Measurements from ENCODE around the gene CAP2. TPM values are rescaled to one million over a fixed set of nuclear protein-coding genes. Genes with fewer than 3 reads are reported as not detected.

CAP2 gene
- total RNA-seq, 4 donors from 2014 or later, result 3.5 to 8.9 (median 4.5) TPM

GRCh38 chr6:17504005-17504404 lies 110.6 kb downstream of the CAP2 start:
- TF ChIP-seq CTCF (IDR thresholded peaks at IDR 0.05), result no peak
- ATAC-seq (ENCODE audit: low FRiP score), result no peak
- DNase-seq (ENCODE audit: low spot score), result no peak

GRCh38 chr6:17505062-17505476 lies 111.7 kb downstream of the CAP2 start:
- ATAC-seq (ENCODE audit: low FRiP score) (no peak), DNase-seq (ENCODE audit: low spot score) (no peak)
- no peak for TF ChIP-seq CTCF (IDR thresholded peaks at IDR 0.05)

- no peak for TF ChIP-seq CTCF (IDR thresholded peaks at IDR 0.05)
- ATAC-seq (ENCODE audit: low FRiP score) (no peak), DNase-seq (ENCODE audit: low spot score) (no peak)
Measured at GRCh38 chr6:17505767-17506280, 112.4 kb downstream of the CAP2 start.

- no peak for DNase-seq (ENCODE audit: low spot score)
- no peak for TF ChIP-seq CTCF (IDR thresholded peaks at IDR 0.05)
- ATAC-seq (ENCODE audit: low FRiP score), result no peak
Measured at GRCh38 chr6:17506531-17506930, 113.1 kb downstream of the CAP2 start.

GRCh38 chr6:17506962-17507361 lies 113.6 kb downstream of the CAP2 start:
- no peak for DNase-seq (ENCODE audit: low spot score)
- TF ChIP-seq CTCF (IDR thresholded peaks at IDR 0.05), result no peak
- ATAC-seq (ENCODE audit: low FRiP score), result peak; percentile 62

GRCh38 chr6:17511084-17511483 lies 117.7 kb downstream of the CAP2 start:
- no peak for DNase-seq (ENCODE audit: low spot score)
- no peak for ATAC-seq (ENCODE audit: low FRiP score)
- no peak for TF ChIP-seq CTCF (IDR thresholded peaks at IDR 0.05)

- TF ChIP-seq CTCF (IDR thresholded peaks at IDR 0.05), result no peak
- DNase-seq (ENCODE audit: low spot score) (no peak), ATAC-seq (ENCODE audit: low FRiP score) (no peak)
Measured at GRCh38 chr6:17511580-17511979, 118.2 kb downstream of the CAP2 start.
